Skeletal muscle satellite cell (primary cell): ENCODE results near the gene SRGAP2C.
"Not testable (repeated sequence)": the region's sequence is repeated elsewhere in the genome, so short reads cannot be mapped to it uniquely, and the experiment has no call there.

ENCODE experiments used
- H3K27me3 ChIP-seq: 2 replicates; pipeline ENCODE4 v1.7.0; 2013; ENCODE audit warnings: low read length; ENCODE audit not compliant: control insufficient read depth, insufficient read depth
- H3K36me3 ChIP-seq: 2 replicates; pipeline ENCODE4 v1.7.0; 2013; ENCODE audit warnings: mild to moderate bottlenecking, control low read depth, low read length; ENCODE audit not compliant: insufficient read depth
- H3K4me1 ChIP-seq: 2 replicates; pipeline ENCODE4 v1.7.0; 2013; ENCODE audit warnings: low read length; ENCODE audit not compliant: control insufficient read depth, insufficient read depth
- H3K4me2 ChIP-seq: 2 replicates; pipeline ENCODE4 v1.7.0; 2013; ENCODE audit warnings: mild to moderate bottlenecking, low read length
- H3K4me3 ChIP-seq: 2 replicates; pipeline ENCODE4 v1.7.0; 2013; ENCODE audit warnings: low read length
- H3K9ac ChIP-seq: 2 replicates; pipeline ENCODE4 v1.7.0; 2013; ENCODE audit warnings: mild to moderate bottlenecking, low read depth, low read length, moderate library complexity
- H3K9me3 ChIP-seq: replicated peaks from 2 replicates; pipeline ENCODE4 v1.7.0; 2013; ENCODE audit warnings: mild to moderate bottlenecking, control low read depth, low read length

Gene SRGAP2C

DNA sequence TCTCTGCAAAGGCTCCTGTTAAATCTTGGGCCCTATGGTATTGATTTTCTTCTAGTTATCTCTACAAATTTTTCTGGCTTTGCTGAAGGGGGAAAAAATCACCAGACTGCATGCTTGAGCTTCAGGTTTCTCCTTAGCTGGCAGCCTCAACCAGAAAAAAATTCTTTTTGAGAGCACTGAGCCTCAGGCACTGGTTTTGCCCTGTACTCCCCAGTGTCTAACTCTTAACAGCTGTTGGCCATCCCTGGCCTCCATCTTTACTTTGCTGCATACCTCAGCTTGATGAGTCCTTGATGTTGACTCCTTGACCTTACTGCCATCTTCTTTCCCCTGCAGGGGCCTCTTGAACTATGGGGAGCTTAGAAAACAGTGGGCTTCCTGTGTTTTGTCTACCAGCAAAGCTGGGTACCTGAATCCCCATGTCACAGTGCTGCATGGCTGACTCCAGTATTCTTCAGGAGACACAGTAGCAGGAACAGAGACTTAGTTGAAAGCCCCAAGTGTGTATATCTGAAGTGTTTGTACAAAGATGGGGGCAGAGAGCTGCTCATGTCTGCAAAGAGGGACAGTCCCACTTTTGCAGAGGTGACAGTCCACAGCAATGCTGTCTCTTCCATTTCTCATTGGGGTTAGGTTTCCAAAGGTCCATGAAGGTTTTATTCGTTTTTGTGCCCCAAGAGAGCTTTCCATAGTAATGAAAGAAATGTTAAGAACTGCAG lies 31.1 kb downstream of the SRGAP2C start:
- not testable (repeated sequence) for H3K4me2 ChIP-seq, H3K9ac ChIP-seq, H3K36me3 ChIP-seq, H3K4me3 ChIP-seq, H3K27me3 ChIP-seq, H3K4me1 ChIP-seq, H3K9me3 ChIP-seq

DNA sequence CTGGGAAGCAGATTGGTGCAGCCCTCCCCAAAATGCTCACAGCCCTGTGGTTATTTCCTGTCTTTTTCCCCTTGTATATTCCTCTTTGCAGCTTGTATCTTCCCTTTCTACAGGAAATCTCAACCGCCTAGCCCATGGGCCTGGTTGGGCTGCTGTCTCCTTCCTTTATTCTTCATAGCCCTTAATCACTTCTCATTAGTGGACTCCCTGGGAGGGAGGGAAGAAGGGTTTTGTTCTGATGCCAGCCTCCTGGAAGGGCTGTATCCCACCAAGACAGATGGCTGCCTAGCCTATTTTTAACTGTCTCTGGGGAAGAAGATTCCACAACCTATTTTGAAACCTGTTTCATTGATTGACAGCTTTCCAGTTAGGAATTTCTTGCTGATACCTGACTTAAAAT lies 31.9 kb downstream of the SRGAP2C start:
- H3K4me2 ChIP-seq, H3K9ac ChIP-seq, H3K9me3 ChIP-seq, H3K4me3 ChIP-seq, H3K27me3 ChIP-seq, H3K4me1 ChIP-seq, H3K36me3 ChIP-seq: not testable (repeated sequence)

DNA sequence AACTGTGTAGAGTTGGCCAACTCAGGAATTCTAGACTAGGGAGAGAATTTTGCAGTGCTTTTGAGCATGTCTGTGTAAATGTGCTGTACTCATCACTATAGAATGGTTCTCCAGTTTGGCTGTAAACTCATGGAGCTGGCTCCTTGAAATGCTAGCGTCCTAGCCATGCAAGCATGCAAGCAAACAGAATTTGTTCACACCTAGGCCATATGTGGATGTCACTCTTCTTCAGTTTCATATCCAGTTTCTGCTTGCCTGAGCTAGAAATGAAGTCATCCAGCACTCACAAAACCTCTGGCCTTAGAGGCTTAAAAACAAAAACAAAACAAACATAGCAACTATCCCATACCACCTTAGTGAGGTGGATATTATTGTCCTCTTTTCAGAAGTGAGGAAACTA lies 37.0 kb downstream of the SRGAP2C start:
- H3K9ac ChIP-seq, H3K4me1 ChIP-seq: not testable (repeated sequence)

DNA sequence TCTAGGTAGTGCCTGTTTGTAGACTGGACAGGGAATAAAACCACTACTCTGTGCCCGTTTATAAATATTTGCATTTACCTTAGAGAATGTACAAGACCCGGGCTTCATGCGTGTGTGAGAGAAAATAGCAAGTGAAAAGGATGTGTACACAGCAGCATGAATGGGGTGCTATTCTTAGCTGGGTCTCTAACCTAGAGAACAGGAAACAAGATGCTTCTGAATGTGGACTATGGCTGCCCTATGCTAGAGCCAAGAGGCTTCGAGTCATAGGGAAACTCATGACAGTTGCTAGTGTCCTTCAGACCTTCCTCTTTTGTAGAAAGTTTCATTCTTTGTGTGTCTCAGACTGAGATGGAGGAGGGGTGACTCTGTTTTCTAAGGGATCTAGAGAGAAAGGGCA lies 39.9 kb downstream of the SRGAP2C start:
- H3K9ac ChIP-seq, H3K9me3 ChIP-seq, H3K4me1 ChIP-seq, H3K36me3 ChIP-seq, H3K27me3 ChIP-seq, H3K4me3 ChIP-seq, H3K4me2 ChIP-seq: not testable (repeated sequence)

More for the DNA sequence above, 37.0 kb downstream of the SRGAP2C start:
- not testable (repeated sequence) for H3K27me3 ChIP-seq, H3K4me2 ChIP-seq, H3K4me3 ChIP-seq, H3K9me3 ChIP-seq, H3K36me3 ChIP-seq

DNA sequence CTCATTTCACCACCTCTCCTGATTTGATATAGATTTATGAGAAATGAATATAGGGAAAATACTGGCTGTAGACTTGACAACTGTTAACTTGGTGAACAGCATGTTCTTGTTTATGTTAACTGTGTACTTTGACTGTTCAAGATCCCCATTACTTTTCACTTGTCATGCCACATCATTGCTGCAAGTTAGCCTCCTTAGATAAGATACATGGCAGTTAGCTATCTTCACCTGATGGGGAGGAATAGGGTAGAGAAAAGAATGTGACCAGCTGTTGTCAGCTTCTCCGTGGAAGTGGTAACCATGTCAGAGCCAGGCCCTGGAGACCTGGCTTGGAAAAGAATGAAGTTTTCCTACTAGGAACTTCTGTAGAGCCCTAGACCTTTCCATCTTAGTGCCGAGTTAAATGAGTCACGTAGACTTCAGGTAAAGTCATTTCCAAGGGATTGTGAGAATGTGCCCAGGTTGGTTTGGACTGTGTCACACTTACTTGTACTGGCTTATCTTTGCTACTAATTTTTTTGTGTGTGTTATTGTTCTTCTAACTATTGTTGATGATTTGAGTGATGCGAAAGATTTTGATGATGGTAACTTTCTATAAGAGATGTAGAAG lies 41.6 kb downstream of the SRGAP2C start:
- H3K4me2 ChIP-seq, H3K9ac ChIP-seq, H3K36me3 ChIP-seq, H3K9me3 ChIP-seq, H3K4me1 ChIP-seq, H3K4me3 ChIP-seq, H3K27me3 ChIP-seq: not testable (repeated sequence)

DNA sequence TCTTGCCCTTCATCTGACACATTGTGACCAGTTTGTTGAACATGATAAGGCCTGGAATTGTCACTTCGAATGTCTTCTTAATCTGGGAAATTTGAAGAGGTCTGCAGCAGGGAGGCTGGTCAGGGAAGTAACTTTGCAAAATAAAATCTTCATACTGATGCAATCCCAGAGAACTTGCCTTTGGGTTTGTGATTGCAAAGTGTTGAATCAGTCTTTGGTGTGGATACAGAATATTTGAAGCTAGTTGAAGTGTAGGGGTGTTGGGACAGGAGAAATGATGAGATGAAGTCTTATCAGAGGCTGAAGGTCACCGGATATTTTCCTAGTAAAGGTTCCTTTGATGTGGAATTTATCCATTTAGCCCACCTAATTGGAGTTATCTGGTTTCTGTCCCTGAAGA lies 42.1 kb downstream of the SRGAP2C start:
- H3K4me2 ChIP-seq, H3K9ac ChIP-seq, H3K4me3 ChIP-seq, H3K9me3 ChIP-seq, H3K4me1 ChIP-seq, H3K27me3 ChIP-seq, H3K36me3 ChIP-seq: not testable (repeated sequence)

DNA sequence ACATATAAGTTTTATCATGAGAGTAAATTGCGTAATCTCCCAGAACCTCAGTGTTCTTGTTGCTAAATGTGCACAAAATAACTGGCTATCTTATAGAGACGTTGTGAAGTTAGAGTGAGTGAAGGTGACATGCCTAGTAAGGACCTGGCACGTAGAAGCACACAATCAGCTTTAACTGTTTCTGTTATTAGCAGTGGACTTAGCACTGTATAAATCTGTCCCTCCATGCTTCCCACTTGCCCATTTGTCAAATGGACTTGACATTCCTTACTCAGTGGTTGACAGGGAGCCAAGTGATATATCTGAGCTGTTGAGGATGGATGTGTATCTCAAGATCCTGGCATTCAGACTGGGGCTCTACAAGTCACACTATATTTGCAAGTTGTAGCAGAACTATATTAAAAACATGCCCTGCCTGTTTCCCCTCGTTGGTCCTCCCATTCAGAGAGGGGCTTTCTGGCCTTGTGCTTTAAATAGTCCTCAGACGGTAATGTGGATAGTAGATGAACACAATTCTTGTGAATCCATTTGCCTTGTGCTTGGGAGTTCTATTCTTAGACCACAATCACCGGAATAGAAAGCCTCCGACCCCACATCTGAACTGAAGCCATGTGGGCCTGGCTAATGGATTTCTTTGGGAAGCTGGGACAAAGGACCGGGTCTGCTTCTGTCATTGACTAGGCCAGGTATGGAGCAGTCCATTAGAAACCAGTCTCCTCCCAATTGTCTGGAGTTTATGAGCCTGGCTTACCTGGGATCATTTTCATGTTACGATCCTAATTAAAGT lies 43.0 kb downstream of the SRGAP2C start:
- not testable (repeated sequence) for H3K36me3 ChIP-seq, H3K4me2 ChIP-seq, H3K9ac ChIP-seq, H3K4me1 ChIP-seq, H3K4me3 ChIP-seq, H3K9me3 ChIP-seq, H3K27me3 ChIP-seq

DNA sequence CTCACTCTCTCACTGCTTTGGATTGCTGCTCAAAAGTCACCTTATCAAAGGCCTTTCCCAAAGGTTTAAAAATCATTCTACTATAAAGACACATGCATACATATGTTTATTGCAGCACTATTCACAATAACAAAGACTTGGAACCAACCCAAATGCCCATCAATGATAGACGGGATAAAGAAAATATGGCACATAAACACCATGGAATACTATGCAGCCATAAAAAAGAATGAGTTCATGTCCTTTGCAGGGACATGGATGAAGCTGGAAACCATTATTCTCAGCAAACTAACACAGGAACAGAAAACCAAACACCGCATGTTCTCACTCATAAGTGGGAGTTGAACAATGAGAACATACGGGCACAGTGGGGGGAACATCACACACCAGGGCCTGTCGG lies 45.9 kb downstream of the SRGAP2C start:
- not testable (repeated sequence) for H3K4me1 ChIP-seq, H3K9me3 ChIP-seq, H3K36me3 ChIP-seq, H3K27me3 ChIP-seq, H3K4me2 ChIP-seq, H3K4me3 ChIP-seq, H3K9ac ChIP-seq

DNA sequence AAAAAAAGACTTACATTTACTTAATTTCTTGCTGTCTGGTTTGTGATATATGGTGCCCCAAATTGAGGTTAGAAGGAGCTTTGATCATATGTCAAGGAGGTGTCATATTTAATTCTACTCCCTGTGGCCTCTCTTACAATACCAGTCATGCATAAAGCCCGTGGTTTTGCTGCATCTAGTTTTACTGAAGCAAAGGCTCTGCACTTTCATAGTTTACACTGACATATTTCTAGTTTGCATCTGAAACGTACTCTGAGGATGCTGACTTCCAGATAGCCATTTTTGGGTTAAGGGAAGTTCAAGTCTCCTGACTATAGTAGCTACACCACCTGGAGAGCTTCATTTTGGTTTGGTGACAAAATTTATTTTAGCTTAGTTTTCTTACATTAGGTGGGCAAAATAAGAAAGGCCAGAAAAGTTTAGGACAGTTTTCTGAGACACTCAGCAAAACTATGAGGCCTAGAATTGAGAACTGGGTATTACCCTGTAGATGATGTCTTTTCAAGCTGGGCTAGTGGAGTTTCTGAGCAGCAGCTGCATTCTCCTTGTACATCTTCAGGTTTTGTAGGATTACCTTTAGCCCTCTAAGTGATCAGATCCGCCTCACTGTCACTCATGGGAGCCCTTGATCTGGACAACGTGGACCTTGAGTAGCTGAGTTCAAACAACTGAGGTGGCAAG lies 47.8 kb downstream of the SRGAP2C start:
- not testable (repeated sequence) for H3K4me1 ChIP-seq, H3K9me3 ChIP-seq, H3K4me2 ChIP-seq, H3K36me3 ChIP-seq, H3K27me3 ChIP-seq, H3K9ac ChIP-seq, H3K4me3 ChIP-seq

DNA sequence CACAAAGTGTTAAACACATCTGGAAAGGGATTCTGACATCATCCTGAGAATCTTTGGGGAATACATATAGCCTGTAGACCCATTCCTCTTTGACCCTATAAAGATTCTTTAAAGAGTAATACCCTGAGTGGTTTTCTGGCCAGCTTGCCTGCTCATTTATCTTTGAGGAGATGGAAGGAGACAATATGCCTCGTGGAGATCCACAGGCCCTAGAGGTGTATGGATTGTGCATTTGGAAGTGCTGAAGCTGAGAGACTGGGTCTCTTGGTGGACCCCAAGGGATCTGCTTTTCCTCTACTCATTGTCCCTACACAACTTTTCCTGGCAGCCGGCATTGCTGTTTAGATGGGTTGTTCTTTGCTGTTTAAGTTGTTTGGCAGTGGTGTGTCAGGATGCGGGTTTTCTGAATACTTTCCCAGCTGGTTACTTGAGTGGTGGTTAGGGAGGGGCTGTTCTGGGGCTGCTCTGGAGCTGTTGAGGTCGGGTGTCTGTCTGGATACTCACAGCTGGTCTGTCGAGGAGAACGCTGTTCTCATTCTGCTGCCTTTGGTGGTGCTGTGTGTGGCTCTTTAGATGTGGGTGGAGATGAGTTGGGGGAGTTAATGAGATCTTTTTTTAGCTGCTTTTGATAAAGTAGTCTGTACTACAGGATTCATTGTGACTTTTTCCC lies 49.5 kb downstream of the SRGAP2C start:
- H3K9ac ChIP-seq, H3K9me3 ChIP-seq, H3K4me3 ChIP-seq, H3K4me2 ChIP-seq, H3K4me1 ChIP-seq, H3K36me3 ChIP-seq, H3K27me3 ChIP-seq: not testable (repeated sequence)

DNA sequence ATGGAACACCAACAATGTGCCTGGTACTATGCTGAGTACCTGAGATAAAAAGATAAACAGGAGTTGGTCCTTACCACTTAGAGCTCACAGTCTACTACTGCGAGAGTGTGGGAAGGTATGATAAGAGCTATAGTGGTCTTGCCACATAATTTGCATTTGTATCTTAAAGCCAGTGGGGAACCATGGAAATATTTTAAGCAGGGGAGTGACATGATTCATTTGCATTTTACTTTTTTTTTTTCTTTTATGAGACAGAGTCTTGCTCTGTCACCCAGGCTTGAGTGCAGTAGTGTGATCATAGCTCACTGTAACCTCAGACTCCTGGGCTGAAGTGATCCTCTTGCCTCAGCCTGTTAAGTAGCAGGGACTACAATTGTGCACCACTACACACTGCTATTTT lies 53.6 kb downstream of the SRGAP2C start:
- H3K9me3 ChIP-seq, H3K4me3 ChIP-seq, H3K9ac ChIP-seq, H3K36me3 ChIP-seq, H3K4me2 ChIP-seq, H3K27me3 ChIP-seq, H3K4me1 ChIP-seq: not testable (repeated sequence)
